ENCODE results near the gene ATP6V0D1. TPM values are rescaled to one million over a fixed set of nuclear protein-coding genes. Genes with fewer than 3 reads are reported as not detected.

ATP6V0D1 gene
- total RNA-seq, 1 donor from 2014 or later: 74.5 TPM

GRCh38 chr16:67444259-67445125 is 36.5 kb downstream of the ATP6V0D1 start:
- peaks cover 64% of the 10 kb centered on the region for H3K36me3 Mint-ChIP-seq (ENCODE audit: low read depth)
- TF ChIP-seq CTCF (IDR thresholded peaks at IDR 0.05): no peak
- no peaks in the 10 kb centered on the region for H3K9me3 Mint-ChIP-seq
- no peak for ATAC-seq (ENCODE audit: low read depth)
- intact Hi-C loops (cut with micrococcal nuclease): loop anchor here (5.0 kb wide), 2 partner anchors 72 to 467 kb away; no protein-coding TSS in a partner anchor
- H3K27ac Mint-ChIP-seq: no peak overlapping the region
- H3K4me1 Mint-ChIP-seq: no peaks in the 10 kb centered on the region
- no peak for DNase-seq
- H3K4me3 Mint-ChIP-seq: no peak overlapping the region
- ChIA-PET POLR2A (no interaction called here), CTCF (interaction anchor here (1.0 kb wide), 1 partner anchor 16 kb away, joined by 6 read pairs; no protein-coding TSS in a partner anchor)
- no peaks in the 10 kb centered on the region for H3K27me3 Mint-ChIP-seq

GRCh38 chr16:67443265-67443664 is 37.7 kb downstream of the ATP6V0D1 start:
- Mint-ChIP-seq H3K4me1 (no peaks in the 10 kb centered on the region), H3K27ac (no peak overlapping the region), H3K9me3 (no peaks in the 10 kb centered on the region), H3K27me3 (no peaks in the 10 kb centered on the region), H3K4me3 (no peak overlapping the region), H3K36me3 (ENCODE audit: low read depth) (peaks cover 69% of the 10 kb centered on the region)
- DNase-seq (no peak), ATAC-seq (ENCODE audit: low read depth) (no peak)
- no peak for TF ChIP-seq CTCF (IDR thresholded peaks at IDR 0.05)
- intact Hi-C loops (cut with micrococcal nuclease): no loop called here
- ChIA-PET POLR2A (interaction anchor here (0.6 kb wide), 1 partner anchor 9 kb away, joined by 6 read pairs; no protein-coding TSS in a partner anchor), CTCF (interaction anchor here (1.0 kb wide), 1 partner anchor 22 kb away, joined by 4 read pairs; no protein-coding TSS in a partner anchor)

GRCh38 chr16:67442581-67443255 is 38.2 kb downstream of the ATP6V0D1 start:
- DNase-seq (no peak), ATAC-seq (ENCODE audit: low read depth) (no peak)
- Mint-ChIP-seq H3K9me3 (no peaks in the 10 kb centered on the region), H3K36me3 (ENCODE audit: low read depth) (peaks cover 72% of the 10 kb centered on the region), H3K27ac (no peak overlapping the region), H3K4me1 (peaks cover 2% of the 10 kb centered on the region), H3K4me3 (no peak overlapping the region), H3K27me3 (no peaks in the 10 kb centered on the region)
- POLR2A ChIA-PET: interaction anchor here (0.6 kb wide), 1 partner anchor 8 kb away, joined by 6 read pairs; no protein-coding TSS in a partner anchor
- CTCF ChIA-PET: interaction anchor here (1.0 kb wide), 1 partner anchor 23 kb away, joined by 4 read pairs; no protein-coding TSS in a partner anchor
- TF ChIP-seq CTCF (IDR thresholded peaks at IDR 0.05): no peak
- intact Hi-C loops (cut with micrococcal nuclease): no loop called here

GRCh38 chr16:67441907-67442306 is 39.0 kb downstream of the ATP6V0D1 start:
- peaks cover 71% of the 10 kb centered on the region for H3K36me3 Mint-ChIP-seq (ENCODE audit: low read depth)
- H3K27ac Mint-ChIP-seq: no peak overlapping the region
- TF ChIP-seq CTCF (IDR thresholded peaks at IDR 0.05): no peak
- intact Hi-C loops (cut with micrococcal nuclease): no loop called here
- POLR2A ChIA-PET: no interaction called here
- ATAC-seq (ENCODE audit: low read depth) (no peak), DNase-seq (no peak)
- H3K4me1 Mint-ChIP-seq: peaks cover 9% of the 10 kb centered on the region
- no peak overlapping the region for H3K4me3 Mint-ChIP-seq
- H3K27me3 Mint-ChIP-seq: no peaks in the 10 kb centered on the region
- CTCF ChIA-PET: interaction anchor here (1.0 kb wide), 1 partner anchor 14 kb away, joined by 3 read pairs; no protein-coding TSS in a partner anchor
- H3K9me3 Mint-ChIP-seq: no peaks in the 10 kb centered on the region

DNA sequence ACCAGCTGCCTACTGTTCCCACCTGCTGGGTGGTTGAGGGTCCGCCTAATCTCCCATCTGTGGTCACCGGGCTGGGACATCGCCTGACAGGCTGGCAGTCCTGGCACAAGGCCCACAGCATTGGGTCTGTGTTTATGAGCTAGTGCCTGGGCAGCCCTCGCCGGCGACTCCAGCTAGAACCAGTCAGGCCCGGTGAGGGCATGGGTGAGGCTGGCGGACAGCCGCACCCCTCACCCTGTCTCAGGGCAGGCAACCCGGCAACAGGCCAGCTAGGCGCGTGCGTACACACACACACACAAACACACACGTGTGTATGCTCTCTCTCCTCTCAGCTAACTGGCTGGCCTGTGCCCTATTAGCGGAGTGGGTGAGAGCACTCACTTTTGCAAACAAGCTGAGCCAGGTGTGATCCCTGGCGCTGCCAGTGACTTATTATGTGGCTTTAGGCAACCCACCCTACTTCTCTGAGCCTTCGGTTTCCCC is 39.6 kb downstream of the ATP6V0D1 start:
- H3K4me3 Mint-ChIP-seq: no peak overlapping the region
- H3K27me3 Mint-ChIP-seq: no peaks in the 10 kb centered on the region
- H3K4me1 Mint-ChIP-seq: peaks cover 10% of the 10 kb centered on the region
- DNase-seq: no peak
- H3K36me3 Mint-ChIP-seq (ENCODE audit: low read depth): peaks cover 70% of the 10 kb centered on the region
- no peak for ATAC-seq (ENCODE audit: low read depth)
- TF ChIP-seq CTCF (IDR thresholded peaks at IDR 0.05): no peak
- no peak overlapping the region for H3K27ac Mint-ChIP-seq
- no peaks in the 10 kb centered on the region for H3K9me3 Mint-ChIP-seq
- intact Hi-C loops (cut with micrococcal nuclease): no loop called here
- CTCF ChIA-PET: interaction anchor here (1.0 kb wide), 1 partner anchor 14 kb away, joined by 3 read pairs; no protein-coding TSS in a partner anchor
- POLR2A ChIA-PET: no interaction called here
